GM12892 (cell line): ENCODE measurements around the gene ERG.

Experiments
- POLR2A ChIP-seq: IDR thresholded peaks from 2 replicates; pipeline ENCODE4 v1.6.1; 2011; ENCODE audit warnings: low read depth, low read length, control low read depth
- POLR2AphosphoS5 ChIP-seq: IDR thresholded peaks from 2 replicates; pipeline ENCODE4 v1.6.1; 2011; ENCODE audit warnings: low read depth, low read length, control low read depth

GRCh38 chr21:38494703-38495102 is 3.6 kb downstream of the ERG start:
- TF ChIP-seq POLR2AphosphoS5 = no peak
- no peak for TF ChIP-seq POLR2A
